Measurements from ENCODE around the gene PTPRG. TPM values are rescaled to one million over a fixed set of nuclear protein-coding genes. Genes with fewer than 3 reads are reported as not detected.

PTPRG gene
- total and polyA plus RNA-seq, 2 of the 13 experiments (the other 11 are each of a cell fraction or from before 2014, with no cell fraction given) = 8.0 to 25.3 TPM

DNA sequence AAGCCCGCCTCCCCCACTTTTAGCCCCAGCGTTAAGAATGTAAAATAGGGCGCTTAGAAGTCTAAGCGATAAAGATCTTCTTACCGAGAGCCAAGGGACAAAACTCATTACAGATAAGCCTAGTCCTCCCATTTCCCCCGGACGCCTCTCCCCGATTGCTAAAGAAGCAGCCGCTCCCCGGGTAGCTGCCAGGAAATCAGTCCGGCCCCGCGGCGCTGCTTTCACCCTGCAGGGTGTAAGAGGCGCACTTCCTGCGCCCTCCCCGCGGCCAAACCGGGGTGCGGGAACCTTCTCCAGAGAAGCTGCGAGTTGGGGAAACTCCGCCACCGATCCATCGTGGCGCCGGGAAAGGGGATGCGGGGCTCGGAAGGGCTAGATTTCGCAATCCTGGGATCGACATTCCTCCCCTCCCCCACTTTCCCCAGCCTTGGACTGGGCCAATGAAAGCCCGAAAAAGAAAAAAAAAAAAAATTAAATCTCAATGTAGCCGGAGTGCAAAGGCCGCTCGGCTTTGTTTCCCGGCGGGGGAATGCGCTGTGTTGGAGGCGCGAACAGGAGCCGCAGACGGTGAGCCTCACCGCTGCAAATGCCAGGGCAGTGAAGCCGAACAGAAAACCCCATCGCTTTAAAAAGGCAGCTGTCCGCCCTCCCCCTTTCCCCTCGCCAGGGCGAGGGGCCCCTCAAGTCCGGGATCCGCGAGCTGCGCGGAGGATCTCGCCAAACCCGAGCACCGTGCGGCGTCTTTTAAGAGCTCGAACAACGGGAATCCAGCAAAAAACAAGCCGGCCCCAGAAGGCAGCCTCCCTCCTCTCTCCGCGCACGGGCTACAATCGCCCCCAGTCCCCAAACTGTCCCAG, 626 bp upstream of the PTPRG start (continued):
- TF ChIP-seq, protein P1, sequence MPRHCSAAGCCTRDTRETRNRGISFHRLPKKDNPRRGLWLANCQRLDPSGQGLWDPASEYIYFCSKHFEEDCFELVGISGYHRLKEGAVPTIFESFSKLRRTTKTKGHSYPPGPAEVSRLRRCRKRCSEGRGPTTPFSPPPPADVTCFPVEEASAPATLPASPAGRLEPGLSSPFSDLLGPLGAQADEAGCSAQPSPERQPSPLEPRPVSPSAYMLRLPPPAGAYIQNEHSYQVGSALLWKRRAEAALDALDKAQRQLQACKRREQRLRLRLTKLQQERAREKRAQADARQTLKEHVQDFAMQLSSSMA (CRISPR knock-in tag; IDR thresholded peaks at IDR 0.05) = no peak
- TF ChIP-seq HOXA5 (CRISPR knock-in tag; IDR thresholded peaks at IDR 0.05) (peak; percentile 57), GFI1 (CRISPR knock-in tag; IDR thresholded peaks at IDR 0.05; ENCODE audit: borderline replicate concordance) (peak; percentile 88), MED1 (CRISPR knock-in tag; IDR thresholded peaks at IDR 0.05) (peak; percentile 70), TBX2 (CRISPR knock-in tag; IDR thresholded peaks at IDR 0.05; ENCODE audit: borderline replicate concordance) (peak; percentile 20), ZNF816 (CRISPR knock-in tag; IDR thresholded peaks at IDR 0.05; ENCODE audit: borderline replicate concordance) (no peak; the same call in 1 of the 2 replicates), JUND (CRISPR knock-in tag; IDR thresholded peaks at IDR 0.05) (no peak)
- TF ChIP-seq, protein P2, sequence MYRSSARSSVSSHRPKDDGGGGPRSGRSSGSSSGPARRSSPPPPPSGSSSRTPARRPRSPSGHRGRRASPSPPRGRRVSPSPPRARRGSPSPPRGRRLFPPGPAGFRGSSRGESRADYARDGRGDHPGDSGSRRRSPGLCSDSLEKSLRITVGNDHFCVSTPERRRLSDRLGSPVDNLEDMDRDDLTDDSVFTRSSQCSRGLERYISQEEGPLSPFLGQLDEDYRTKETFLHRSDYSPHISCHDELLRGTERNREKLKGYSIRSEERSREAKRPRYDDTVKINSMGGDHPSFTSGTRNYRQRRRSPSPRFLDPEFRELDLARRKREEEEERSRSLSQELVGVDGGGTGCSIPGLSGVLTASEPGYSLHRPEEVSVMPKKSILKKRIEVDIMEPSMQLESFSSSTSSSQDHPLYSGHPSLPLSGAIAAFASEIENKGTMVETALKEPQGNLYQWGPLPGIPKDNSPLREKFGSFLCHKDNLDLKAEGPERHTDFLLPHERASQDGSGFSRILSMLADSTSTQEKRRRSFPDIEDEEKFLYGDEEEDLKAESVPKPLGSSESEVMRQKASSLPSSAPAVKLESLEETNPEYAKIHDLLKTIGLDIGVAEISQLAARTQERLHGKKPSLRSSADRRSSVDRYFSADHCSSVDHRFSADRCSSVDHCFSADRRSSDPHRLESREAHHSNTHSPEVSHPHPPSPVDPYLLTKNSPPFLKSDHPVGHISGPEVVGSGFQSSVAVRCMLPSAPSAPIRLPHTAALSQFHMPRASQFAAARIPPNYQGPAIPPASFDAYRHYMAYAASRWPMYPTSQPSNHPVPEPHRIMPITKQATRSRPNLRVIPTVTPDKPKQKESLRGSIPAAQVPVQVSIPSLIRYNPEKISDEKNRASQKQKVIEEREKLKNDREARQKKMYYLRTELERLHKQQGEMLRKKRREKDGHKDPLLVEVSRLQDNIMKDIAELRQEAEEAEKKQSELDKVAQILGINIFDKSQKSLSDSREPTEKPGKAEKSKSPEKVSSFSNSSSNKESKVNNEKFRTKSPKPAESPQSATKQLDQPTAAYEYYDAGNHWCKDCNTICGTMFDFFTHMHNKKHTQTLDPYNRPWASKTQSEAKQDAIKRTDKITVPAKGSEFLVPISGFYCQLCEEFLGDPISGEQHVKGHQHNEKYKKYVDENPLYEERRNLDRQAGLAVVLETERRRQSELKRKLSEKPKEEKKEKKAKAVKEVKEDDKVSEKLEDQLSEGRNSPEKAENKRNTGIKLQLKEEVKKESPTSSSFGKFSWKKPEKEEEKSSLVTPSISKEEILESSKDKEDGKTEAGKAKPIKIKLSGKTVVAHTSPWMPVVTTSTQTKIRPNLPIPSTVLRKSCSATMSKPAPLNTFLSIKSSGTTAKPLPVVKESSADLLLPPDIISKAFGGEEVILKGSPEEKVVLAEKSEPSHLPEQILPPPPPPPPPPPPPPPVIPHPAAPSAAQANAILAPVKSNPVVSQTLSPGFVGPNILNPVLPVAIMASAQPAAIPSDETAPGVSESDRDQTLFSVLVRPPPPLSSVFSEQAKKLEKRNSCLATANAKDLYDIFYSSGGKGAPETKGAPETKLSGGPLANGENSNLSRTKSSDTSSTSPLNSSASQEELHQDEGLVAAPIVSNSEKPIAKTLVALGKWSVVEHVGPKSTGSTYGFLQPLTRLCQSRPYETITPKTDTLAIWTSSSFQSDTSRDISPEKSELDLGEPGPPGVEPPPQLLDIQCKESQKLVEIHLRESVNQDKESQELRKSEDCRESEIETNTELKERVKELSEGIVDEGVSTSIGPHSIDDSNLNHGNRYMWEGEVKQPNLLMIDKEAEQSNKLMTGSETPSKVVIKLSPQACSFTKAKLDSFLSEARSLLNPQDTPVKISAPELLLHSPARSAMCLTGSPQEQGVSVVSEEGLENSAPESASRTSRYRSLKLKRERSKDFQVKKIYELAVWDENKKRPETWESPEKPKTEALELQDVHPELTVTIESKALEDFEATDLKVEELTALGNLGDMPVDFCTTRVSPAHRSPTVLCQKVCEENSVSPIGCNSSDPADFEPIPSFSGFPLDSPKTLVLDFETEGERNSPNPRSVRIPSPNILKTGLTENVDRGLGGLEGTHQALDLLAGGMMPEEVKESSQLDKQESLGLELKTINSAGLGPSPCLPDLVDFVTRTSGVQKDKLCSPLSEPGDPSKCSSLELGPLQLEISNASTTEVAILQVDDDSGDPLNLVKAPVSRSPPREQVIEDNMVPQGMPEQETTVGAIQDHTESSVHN (CRISPR knock-in tag; IDR thresholded peaks at IDR 0.05) = no peak
- TF ChIP-seq, protein P3, sequence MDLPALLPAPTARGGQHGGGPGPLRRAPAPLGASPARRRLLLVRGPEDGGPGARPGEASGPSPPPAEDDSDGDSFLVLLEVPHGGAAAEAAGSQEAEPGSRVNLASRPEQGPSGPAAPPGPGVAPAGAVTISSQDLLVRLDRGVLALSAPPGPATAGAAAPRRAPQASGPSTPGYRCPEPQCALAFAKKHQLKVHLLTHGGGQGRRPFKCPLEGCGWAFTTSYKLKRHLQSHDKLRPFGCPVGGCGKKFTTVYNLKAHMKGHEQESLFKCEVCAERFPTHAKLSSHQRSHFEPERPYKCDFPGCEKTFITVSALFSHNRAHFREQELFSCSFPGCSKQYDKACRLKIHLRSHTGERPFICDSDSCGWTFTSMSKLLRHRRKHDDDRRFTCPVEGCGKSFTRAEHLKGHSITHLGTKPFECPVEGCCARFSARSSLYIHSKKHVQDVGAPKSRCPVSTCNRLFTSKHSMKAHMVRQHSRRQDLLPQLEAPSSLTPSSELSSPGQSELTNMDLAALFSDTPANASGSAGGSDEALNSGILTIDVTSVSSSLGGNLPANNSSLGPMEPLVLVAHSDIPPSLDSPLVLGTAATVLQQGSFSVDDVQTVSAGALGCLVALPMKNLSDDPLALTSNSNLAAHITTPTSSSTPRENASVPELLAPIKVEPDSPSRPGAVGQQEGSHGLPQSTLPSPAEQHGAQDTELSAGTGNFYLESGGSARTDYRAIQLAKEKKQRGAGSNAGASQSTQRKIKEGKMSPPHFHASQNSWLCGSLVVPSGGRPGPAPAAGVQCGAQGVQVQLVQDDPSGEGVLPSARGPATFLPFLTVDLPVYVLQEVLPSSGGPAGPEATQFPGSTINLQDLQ (CRISPR knock-in tag; IDR thresholded peaks at IDR 0.05) = peak; percentile 58; the same call in 1 of the 2 replicates
- TF ChIP-seq, protein P4, sequence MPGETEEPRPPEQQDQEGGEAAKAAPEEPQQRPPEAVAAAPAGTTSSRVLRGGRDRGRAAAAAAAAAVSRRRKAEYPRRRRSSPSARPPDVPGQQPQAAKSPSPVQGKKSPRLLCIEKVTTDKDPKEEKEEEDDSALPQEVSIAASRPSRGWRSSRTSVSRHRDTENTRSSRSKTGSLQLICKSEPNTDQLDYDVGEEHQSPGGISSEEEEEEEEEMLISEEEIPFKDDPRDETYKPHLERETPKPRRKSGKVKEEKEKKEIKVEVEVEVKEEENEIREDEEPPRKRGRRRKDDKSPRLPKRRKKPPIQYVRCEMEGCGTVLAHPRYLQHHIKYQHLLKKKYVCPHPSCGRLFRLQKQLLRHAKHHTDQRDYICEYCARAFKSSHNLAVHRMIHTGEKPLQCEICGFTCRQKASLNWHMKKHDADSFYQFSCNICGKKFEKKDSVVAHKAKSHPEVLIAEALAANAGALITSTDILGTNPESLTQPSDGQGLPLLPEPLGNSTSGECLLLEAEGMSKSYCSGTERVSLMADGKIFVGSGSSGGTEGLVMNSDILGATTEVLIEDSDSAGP (CRISPR knock-in tag; IDR thresholded peaks at IDR 0.05; ENCODE audit: borderline replicate concordance) = no peak

Data from HepG2 (cell line).